ENCODE measurements around the gene SIRPD.

Gene SIRPD

DNA sequence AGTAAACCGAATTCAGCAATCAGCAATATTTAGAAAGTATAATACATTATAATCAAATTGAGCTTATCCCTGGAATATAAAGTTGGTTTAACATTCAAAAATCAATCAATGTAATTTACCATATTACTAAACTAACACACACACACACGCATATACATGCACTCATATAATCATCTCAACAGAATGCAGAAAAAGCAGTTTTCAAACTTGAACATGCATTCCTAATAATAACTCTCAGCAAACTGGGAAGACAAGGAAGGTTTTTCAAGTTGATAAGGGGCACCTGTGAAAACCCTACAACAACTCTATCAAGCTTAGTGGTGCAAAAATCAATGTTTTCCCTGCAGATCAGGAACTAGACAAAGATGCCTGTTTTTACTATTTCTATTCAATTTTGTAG is 70.9 kb downstream of the SIRPD start:
- no peak overlapping the region for H3K27ac ChIP-seq
- in situ Hi-C loops (cut with HindIII; ENCODE audit: low pct_ligation_motif_present, low sequenced_read_pairs) = no loop called here
- no peaks in the 10 kb centered on the region for H3K36me3 ChIP-seq (replicated peaks)
- no peak overlapping the region for H3K4me3 ChIP-seq (ENCODE audit: low read depth, low read length)
- H3K27me3 ChIP-seq (replicated peaks) = no peaks in the 10 kb centered on the region
- DNase-seq = no peak
- TF ChIP-seq, protein P1, sequence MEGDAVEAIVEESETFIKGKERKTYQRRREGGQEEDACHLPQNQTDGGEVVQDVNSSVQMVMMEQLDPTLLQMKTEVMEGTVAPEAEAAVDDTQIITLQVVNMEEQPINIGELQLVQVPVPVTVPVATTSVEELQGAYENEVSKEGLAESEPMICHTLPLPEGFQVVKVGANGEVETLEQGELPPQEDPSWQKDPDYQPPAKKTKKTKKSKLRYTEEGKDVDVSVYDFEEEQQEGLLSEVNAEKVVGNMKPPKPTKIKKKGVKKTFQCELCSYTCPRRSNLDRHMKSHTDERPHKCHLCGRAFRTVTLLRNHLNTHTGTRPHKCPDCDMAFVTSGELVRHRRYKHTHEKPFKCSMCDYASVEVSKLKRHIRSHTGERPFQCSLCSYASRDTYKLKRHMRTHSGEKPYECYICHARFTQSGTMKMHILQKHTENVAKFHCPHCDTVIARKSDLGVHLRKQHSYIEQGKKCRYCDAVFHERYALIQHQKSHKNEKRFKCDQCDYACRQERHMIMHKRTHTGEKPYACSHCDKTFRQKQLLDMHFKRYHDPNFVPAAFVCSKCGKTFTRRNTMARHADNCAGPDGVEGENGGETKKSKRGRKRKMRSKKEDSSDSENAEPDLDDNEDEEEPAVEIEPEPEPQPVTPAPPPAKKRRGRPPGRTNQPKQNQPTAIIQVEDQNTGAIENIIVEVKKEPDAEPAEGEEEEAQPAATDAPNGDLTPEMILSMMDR (IDR thresholded peaks at IDR 0.05; ENCODE audit: low read depth, low read length, missing control alignments) = no peak

DNA sequence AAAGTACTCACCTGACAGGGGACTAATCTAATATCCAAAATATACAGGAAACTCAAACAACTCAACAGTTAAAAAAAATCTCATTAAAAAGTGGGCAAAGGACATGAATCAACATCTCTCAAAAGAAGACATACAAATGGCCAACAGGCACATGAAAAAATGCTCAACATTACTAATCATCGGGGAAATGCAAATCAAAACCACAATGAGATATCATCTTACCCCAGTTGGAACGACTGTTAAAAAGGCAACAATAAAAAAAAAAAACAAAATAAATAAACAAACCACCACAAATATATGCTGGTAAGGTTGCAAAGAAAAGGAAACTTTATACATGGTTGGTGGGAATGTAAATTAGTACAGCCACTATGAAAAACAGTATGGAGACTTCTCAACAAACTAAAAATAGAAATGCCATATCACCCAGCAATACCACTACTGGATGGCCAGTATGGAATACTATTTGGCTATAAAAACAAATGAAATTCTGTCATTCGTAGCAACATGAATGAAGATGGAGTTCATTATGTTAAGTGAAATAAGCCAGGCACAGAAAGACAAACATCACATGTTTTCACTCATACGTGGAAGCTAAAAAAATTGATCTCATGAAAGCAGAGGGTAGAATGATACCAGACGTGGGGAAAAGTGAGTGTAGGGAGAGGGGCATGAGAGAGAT is 72.9 kb downstream of the SIRPD start:
- H3K27me3 ChIP-seq (replicated peaks) = no peaks in the 10 kb centered on the region
- no peaks in the 10 kb centered on the region for H3K36me3 ChIP-seq (replicated peaks)
- no peak for DNase-seq
- TF ChIP-seq, protein P1 (IDR thresholded peaks at IDR 0.05; ENCODE audit: low read depth, low read length, missing control alignments) = no peak
- H3K27ac ChIP-seq = no peak overlapping the region
- no peak overlapping the region for H3K4me3 ChIP-seq (ENCODE audit: low read depth, low read length)
- in situ Hi-C loops (cut with HindIII; ENCODE audit: low pct_ligation_motif_present, low sequenced_read_pairs) = no loop called here

Data from brain microvascular endothelial cell (primary cell).